PC-9 (cell line): ENCODE measurements around the gene LRRC39.

Source experiments
- CTCF ChIP-seq: fragments of 200-600 bp; sonication (generic); conservative IDR thresholded peaks from 2 replicates; pipeline ENCODE4 v1.6.1; 2017; ENCODE audit warnings: mixed run types, antibody characterized with exemption, mild to moderate bottlenecking, moderate library complexity
- EZH2 ChIP-seq: fragments of 200-600 bp; sonication (generic); IDR thresholded peaks from 2 replicates; pipeline ENCODE4 v1.8.0; 2017; ENCODE audit warnings: antibody characterized with exemption, low read depth

- no peak for TF ChIP-seq CTCF
- TF ChIP-seq EZH2, result no peak
Measured at GRCh38 chr1:100219457-100219856, 41.4 kb upstream of the LRRC39 start.
